GM20431 (cell line): ENCODE measurements around the gene TAOK3.
"Not testable (repeated sequence)": the region's sequence is repeated elsewhere in the genome, so short reads cannot be mapped to it uniquely, and the experiment has no call there.

Source experiments
- in situ Hi-C: fragments of 300-500 bp; cut with MseI, MboI; formaldehyde crosslinking; loops from one replicate; pipeline ENCODE4 v1.15.0; 2020; ENCODE audit warnings: low sequenced_read_pairs; ENCODE audit not compliant: unreplicated experiment

TAOK3 gene

GRCh38 chr12:118374126-118374725 lies 1.5 kb upstream of the TAOK3 start:
- in situ Hi-C loops: no loop called here

DNA sequence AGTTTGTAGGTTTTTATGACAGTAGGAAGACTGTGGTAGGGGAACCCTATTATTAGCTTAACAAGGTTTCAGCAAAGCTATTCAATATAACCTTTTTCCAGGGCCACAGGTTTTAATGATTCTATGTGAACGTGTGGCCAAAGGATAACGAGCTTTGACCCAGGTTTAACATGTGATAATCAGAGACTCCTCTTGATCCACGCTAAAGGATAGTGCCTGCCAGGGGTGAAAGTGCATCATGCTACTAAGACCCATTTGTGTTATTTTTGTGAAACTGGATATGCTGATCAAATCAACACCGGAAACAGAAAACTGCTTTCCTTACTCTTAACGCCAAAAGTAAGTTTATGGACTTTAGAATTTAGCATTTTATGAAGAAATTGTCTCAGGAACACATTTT lies 909 bp upstream of the TAOK3 start:
- in situ Hi-C loops: no loop called here

DNA sequence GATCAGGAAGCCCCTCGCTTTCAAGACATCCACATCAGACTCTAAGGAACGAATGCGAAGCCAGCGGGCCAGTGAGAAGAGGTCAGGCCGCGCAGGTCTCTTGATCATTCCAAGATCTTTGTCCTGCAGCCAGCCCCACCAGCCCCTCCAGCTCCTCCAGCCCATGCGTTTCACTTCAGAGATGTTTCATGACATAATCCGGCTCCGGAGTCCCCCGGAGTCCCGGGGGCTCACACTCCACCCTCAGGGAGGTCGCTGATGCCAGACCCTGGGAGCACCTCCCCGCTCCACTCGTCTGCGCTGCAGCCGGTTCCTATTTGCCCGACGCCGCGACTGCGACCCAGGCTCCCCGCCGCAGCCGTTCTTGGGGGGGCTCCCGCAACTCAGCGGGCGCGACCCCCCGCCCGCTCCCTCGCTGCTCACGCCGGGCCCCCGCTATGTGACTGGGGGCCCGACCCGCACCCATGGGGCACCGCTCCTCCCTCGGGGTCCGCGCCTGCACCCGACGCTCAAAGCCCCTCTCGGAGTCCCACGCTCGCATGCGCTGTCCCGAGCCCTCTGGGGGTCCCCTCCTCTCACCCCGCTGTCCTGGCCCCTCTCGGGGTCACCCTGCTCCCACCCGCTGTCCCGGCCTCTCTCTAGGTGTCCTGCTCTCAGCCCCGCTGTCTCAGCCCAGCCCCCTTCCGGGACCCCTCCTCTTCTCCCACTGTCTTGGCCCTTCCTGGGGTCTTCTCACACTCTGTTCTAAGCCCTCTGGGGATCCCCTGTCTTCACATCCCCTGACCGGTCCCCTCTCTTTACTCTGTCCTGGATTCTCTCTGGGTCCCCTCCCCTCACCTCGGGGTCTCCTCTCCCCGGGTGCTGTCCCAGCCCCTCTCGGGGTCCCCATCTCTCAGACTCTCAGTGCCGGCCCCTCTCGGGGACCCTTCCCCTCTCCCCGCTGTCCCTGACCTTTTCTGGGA lies 1.1 kb downstream of the TAOK3 start:
- in situ Hi-C loops: no loop called here

DNA sequence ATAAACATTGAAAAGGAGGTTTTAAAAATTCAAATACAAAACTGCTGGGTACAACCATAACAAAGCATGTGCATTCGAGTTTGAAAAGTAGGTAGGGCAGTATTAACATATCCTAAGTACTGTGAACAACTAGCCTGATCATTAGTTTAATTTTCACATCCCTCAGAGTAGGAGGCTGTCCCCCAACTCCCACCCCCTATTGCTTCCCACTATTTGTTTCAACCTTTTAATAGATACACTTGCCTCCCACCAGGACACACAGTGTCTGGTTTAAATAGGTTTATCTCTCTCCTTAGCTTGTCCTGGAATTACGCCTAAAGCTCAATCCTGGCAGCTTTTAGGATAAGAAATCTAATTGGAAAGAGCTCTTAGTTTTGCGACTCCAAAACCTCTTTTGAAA lies 2.1 kb downstream of the TAOK3 start:
- in situ Hi-C loops: no loop called here

DNA sequence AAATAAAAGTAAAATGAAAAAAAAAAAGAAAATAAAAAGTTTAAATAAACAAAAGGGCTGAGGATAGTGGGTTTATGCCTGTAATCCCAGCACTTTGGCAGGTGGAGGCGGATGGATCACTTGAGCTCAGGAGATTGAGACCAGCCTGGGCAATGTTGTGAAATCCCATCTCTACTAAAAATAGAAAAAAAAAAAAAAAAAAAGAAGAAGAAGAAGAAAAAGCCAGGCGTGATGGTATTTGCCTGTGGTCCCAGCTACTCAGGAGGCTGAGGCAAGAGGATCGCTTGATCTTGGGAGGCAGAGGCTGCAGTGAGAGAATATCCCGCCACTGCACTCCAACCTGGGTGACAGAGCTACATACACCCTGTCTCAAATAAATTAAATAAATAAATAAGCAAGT lies 3.9 kb downstream of the TAOK3 start:
- in situ Hi-C loops: no loop called here

- in situ Hi-C loops: no loop called here
Measured at GRCh38 chr12:118361889-118362288, 10.8 kb downstream of the TAOK3 start.

DNA sequence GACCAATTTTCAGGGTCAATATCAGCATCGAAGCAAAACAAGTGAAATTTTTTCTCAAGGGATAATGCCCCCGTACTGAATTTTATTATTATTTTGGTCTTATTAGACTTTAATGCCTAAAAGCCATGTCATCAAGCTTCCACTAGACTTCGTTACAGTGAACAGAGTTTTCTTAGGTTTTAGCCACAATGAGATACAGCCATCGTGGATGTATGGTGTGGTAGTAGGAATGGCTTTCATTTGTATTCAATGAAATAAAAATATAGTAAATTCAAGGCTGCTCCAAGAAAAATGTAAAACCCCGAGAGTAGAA lies 11.7 kb downstream of the TAOK3 start:
- in situ Hi-C loops: no loop called here

- in situ Hi-C loops: no loop called here
Measured at GRCh38 chr12:118359541-118359915, 13.2 kb downstream of the TAOK3 start.

GRCh38 chr12:118358612-118359540 lies 13.8 kb downstream of the TAOK3 start:
- in situ Hi-C loops: no loop called here

DNA sequence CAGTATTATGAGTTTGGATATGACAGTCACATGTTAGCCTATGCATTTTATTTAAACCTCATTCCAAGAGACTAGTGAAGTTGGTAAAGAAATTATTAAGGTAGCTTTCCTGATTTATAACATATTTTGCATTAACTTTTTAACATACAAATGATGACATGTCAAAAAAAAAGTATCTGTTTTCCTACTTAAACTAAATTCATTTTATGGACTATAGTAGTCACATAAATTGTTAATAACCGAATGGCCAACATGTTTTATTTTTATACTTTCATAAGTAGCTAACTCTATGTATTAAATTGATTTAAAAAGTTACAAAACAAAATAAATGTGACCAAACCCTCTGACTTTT lies 14.7 kb downstream of the TAOK3 start:
- in situ Hi-C loops: no loop called here

DNA sequence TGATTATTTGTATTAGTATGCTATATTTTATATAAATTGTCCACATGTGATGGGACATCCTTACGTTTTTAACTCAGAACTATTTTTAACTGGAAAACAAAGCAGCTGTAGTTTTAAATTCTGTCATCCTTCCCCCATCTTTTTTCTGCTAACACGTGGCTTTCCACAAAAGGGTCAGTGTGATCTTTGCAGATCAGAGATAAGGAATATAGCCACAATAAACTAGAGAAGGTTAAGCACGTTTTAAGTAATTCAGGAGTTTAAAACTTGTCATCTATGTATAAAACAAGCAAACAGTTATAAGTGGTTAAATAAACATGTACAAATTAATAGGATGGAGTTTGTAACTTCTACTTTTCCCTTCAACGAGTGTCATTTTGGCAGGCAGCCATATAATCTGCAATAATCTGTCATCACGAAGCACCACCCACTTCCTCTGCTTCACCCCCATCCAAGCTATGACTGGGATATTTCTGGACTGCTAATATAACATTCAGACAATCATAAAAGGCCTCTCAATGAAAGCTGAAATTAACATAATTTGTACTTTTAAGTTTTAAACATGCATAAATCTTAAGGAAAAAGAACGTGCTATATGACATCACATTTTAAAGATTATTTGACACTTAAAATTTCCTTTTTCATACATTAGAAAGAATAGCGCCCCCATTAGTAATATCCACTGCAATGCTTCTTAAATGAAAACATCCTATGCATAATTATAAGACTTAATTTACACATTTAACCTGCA lies 15.3 kb downstream of the TAOK3 start:
- in situ Hi-C loops: no loop called here

DNA sequence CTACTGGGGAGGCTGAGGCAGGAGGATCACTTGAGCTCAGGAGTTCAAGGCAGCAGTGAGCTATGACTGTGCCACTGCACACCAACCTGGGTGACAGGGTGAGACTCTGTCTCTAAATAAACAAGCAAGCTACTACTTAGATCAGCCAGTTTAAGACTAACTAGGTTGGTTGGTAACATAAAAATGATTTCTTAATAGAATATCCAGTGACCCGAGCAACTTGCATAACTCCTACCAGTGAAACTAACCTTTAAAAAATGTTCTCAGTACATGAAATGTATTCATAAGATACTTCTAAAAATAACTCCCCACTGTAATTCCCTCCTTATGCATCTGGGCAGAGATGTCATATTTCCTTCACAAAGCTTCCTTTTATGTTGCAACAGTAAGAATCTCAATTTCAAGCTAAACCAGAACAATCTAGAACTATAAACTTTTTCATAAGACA lies 15.9 kb downstream of the TAOK3 start:
- in situ Hi-C loops: no loop called here

DNA sequence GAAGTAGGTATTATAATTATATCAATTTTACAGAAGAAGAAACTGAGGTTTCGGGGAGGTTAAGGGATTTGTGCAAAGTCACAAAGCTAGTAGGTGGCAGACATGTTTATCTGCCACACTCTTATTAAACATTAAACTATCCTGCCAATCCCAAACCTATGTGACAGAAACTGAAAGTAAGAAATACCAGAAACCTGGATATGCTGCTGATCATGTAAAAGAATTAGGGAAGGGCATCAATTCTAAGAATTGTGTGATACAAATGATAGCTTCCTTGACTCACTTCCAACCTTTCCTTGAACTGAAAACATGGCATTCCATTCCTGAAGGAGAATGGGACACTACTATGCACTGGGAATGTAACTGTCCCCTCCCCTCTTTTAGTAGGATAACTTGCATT lies 16.9 kb downstream of the TAOK3 start:
- in situ Hi-C loops: no loop called here

DNA sequence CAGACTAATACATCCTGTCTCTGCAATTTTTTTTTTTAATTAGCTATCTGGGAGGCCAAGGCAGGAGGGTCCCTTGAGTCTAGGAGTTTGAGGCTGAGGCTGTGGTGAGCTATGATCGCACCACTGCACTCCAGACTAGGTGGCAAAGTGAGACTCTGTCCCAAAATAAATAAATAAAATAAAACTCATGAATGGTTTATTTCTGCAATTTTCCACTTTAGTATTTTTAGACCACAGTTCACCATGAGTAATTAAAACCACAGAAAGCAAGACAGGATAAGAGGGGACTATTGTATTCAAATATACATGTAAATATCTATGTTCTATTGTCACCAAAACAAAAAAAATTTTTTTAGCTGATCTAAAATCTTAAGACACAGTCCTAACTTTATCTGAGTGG lies 17.8 kb downstream of the TAOK3 start:
- in situ Hi-C loops: no loop called here

DNA sequence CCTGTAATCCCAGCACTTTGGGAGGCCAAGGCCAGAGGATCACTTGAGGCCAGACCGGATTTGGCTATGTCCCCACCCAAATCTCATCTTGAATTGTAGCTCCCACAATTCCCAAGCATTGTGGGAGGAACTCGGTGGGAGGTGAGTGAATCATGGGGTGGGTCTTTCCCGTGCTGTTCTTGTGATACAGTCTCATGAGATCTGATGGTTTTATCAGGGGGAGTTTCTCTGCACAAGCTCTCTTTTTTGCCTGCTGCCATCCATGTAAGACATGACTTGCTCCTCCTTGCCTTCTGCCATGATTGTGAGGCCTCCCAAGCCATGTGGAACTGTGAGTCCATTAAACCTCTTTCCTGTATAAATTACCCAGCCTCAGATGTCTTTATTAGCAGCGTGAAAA lies 18.2 kb downstream of the TAOK3 start:
- in situ Hi-C loops: not testable (repeated sequence)

DNA sequence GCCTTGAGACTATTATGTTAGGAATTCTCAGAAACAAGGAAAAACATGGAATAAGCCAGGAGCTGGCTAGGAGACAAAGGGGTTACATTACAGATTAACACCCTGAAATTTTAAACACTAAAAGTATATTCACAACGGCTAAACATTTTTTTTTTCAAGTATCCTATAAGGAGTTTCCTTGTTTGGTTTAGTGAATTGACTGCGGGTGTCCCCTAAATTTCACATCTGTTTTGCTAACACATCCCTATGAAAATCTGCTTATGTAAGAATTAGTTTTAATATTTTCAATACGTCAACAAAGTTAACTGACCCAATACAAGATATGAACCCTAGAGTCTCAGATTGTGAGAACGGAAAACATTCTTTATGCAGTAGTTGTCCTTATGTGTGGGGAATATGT lies 19.0 kb downstream of the TAOK3 start:
- in situ Hi-C loops: no loop called here

GRCh38 chr12:118350908-118351559 lies 21.7 kb downstream of the TAOK3 start:
- in situ Hi-C loops: no loop called here

DNA sequence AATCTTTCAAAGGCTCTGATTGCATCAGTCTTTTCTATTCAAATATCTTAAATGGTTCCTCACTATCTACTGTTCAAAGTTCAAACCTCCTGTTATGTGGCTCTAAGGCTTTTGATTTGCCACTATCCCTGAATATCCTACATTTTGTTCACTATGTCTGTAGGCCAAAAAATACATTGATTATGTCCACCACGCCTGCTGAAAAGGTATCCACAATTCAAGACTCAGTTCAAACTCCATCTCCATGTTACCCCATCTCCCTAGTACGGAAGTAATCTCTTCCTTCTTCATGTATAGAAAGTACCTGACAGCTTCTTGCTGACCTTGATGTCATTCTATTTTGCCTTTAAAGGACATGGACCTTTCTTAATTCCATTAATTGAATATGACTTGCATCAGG lies 24.8 kb downstream of the TAOK3 start:
- in situ Hi-C loops: no loop called here

- in situ Hi-C loops: no loop called here
Measured at GRCh38 chr12:118346895-118347294, 25.8 kb downstream of the TAOK3 start.

- in situ Hi-C loops: no loop called here
Measured at GRCh38 chr12:118345355-118345754, 27.4 kb downstream of the TAOK3 start.
